ENCODE results near the gene CRB2.

The CRB2 gene

GRCh38 chr9:123392802-123393201 is 36.8 kb downstream of the CRB2 start:
- H3K27ac ChIP-seq (replicated peaks) = no peak overlapping the region
- DNase-seq (ENCODE audit: low read depth in 1 of 2, low spot score in 1 of 2) = no peak
- no peak for TF ChIP-seq SPI1 (IDR thresholded peaks at IDR 0.05; ENCODE audit: borderline replicate concordance, low read depth)
- TF ChIP-seq REST (IDR thresholded peaks at IDR 0.05; ENCODE audit: insufficient replicate concordance, low read depth) = no peak
- TF ChIP-seq CTCF (IDR thresholded peaks at IDR 0.05; ENCODE audit: insufficient read depth, low read length) = no peak
- TF ChIP-seq POLR2AphosphoS5 (IDR thresholded peaks at IDR 0.05; ENCODE audit: low read depth) = no peak
- TF ChIP-seq GABPA (IDR thresholded peaks at IDR 0.05; ENCODE audit: low read depth) = no peak
- H3K27me3 ChIP-seq (ENCODE audit: insufficient read depth, poor library complexity, severe bottlenecking) = no peaks in the 10 kb centered on the region
- H3K4me3 ChIP-seq (replicated peaks; ENCODE audit: insufficient read depth, low read length) = no peak overlapping the region

GRCh38 chr9:123394291-123395235 is 38.6 kb downstream of the CRB2 start:
- no peaks in the 10 kb centered on the region for H3K27me3 ChIP-seq (ENCODE audit: insufficient read depth, poor library complexity, severe bottlenecking)
- TF ChIP-seq GABPA (IDR thresholded peaks at IDR 0.05; ENCODE audit: low read depth) (no peak), SPI1 (IDR thresholded peaks at IDR 0.05; ENCODE audit: borderline replicate concordance, low read depth) (no peak), POLR2AphosphoS5 (IDR thresholded peaks at IDR 0.05; ENCODE audit: low read depth) (no peak), REST (IDR thresholded peaks at IDR 0.05; ENCODE audit: insufficient replicate concordance, low read depth) (no peak), CTCF (IDR thresholded peaks at IDR 0.05; ENCODE audit: insufficient read depth, low read length) (no peak)
- no peak for DNase-seq (ENCODE audit: low read depth in 1 of 2, low spot score in 1 of 2)
- H3K4me3 ChIP-seq (replicated peaks; ENCODE audit: insufficient read depth, low read length) = no peak overlapping the region
- H3K27ac ChIP-seq (replicated peaks) = no peak overlapping the region

- Histone ChIP-seq H3K4me3 (replicated peaks; ENCODE audit: insufficient read depth, low read length) (no peak overlapping the region), H3K27me3 (ENCODE audit: insufficient read depth, poor library complexity, severe bottlenecking) (no peaks in the 10 kb centered on the region), H3K27ac (replicated peaks) (no peak overlapping the region)
- DNase-seq (ENCODE audit: low read depth in 1 of 2, low spot score in 1 of 2) = no peak
- TF ChIP-seq GABPA (IDR thresholded peaks at IDR 0.05; ENCODE audit: low read depth) (no peak), POLR2AphosphoS5 (IDR thresholded peaks at IDR 0.05; ENCODE audit: low read depth) (no peak), SPI1 (IDR thresholded peaks at IDR 0.05; ENCODE audit: borderline replicate concordance, low read depth) (no peak), REST (IDR thresholded peaks at IDR 0.05; ENCODE audit: insufficient replicate concordance, low read depth) (no peak), CTCF (IDR thresholded peaks at IDR 0.05; ENCODE audit: insufficient read depth, low read length) (no peak)
Observed at GRCh38 chr9:123395276-123395688, 39.3 kb downstream of the CRB2 start.
